ENCODE results near the gene KCNH4.
"Not testable (repeated sequence)": the region's sequence is repeated elsewhere in the genome, so short reads cannot be mapped to it uniquely, and the experiment has no call there.

KCNH4 gene

GRCh38 chr17:42143138-42143537 lies 37.8 kb downstream of the KCNH4 start:
- not testable (repeated sequence) for H3K4me3 ChIP-seq (ENCODE audit: low read depth in 1 of 2, low read length in 2 of 2); H3K27ac ChIP-seq (ENCODE audit: low read length); H3K9me3 ChIP-seq (ENCODE audit: control insufficient read depth in 1 of 2, low read length in 2 of 2); H3K27me3 ChIP-seq (ENCODE audit: low read depth, low read length)
- Histone ChIP-seq H3K4me1 (ENCODE audit: control insufficient read depth in 1 of 2, insufficient read depth in 2 of 2, low read length in 2 of 2) (peaks cover 11 to 23% of the 10 kb centered on the region in 2 donors), H3K36me3 (ENCODE audit: control insufficient read depth in 1 of 2, insufficient read depth in 2 of 2, low read length in 2 of 2) (peaks cover 5 to 11% of the 10 kb centered on the region in 2 donors)

- no peaks in the 10 kb centered on the region for H3K9me3 ChIP-seq (ENCODE audit: control insufficient read depth in 1 of 2, low read length in 2 of 2)
- peaks cover 5 to 11% of the 10 kb centered on the region in 2 donors for H3K36me3 ChIP-seq (ENCODE audit: control insufficient read depth in 1 of 2, insufficient read depth in 2 of 2, low read length in 2 of 2)
- H3K4me3 ChIP-seq (ENCODE audit: low read depth in 1 of 2, low read length in 2 of 2) = no peak overlapping the region
- no peak overlapping the region for H3K27ac ChIP-seq (ENCODE audit: low read length)
- H3K27me3 ChIP-seq (ENCODE audit: low read depth, low read length) = no peaks in the 10 kb centered on the region
- peaks cover 14 to 27% of the 10 kb centered on the region in 2 donors for H3K4me1 ChIP-seq (ENCODE audit: control insufficient read depth in 1 of 2, insufficient read depth in 2 of 2, low read length in 2 of 2)
Observed at GRCh38 chr17:42142371-42142896, 38.5 kb downstream of the KCNH4 start.

- Histone ChIP-seq H3K4me1 (ENCODE audit: control insufficient read depth in 1 of 2, insufficient read depth in 2 of 2, low read length in 2 of 2) (peaks cover 14 to 33% of the 10 kb centered on the region in 2 donors), H3K27me3 (ENCODE audit: low read depth, low read length) (no peaks in the 10 kb centered on the region), H3K36me3 (ENCODE audit: control insufficient read depth in 1 of 2, insufficient read depth in 2 of 2, low read length in 2 of 2) (peaks cover 5 to 8% of the 10 kb centered on the region in 2 donors), H3K27ac (ENCODE audit: low read length) (no peak overlapping the region), H3K9me3 (ENCODE audit: control insufficient read depth in 1 of 2, low read length in 2 of 2) (no peaks in the 10 kb centered on the region), H3K4me3 (ENCODE audit: low read depth in 1 of 2, low read length in 2 of 2) (no peak overlapping the region)
Observed at GRCh38 chr17:42141382-42141781, 39.6 kb downstream of the KCNH4 start.

GRCh38 chr17:42140690-42141089 lies 40.3 kb downstream of the KCNH4 start:
- H3K27ac ChIP-seq (ENCODE audit: low read length); H3K36me3 ChIP-seq (ENCODE audit: control insufficient read depth in 1 of 2, insufficient read depth in 2 of 2, low read length in 2 of 2); H3K9me3 ChIP-seq (ENCODE audit: control insufficient read depth in 1 of 2, low read length in 2 of 2); H3K27me3 ChIP-seq (ENCODE audit: low read depth, low read length); H3K4me3 ChIP-seq (ENCODE audit: low read depth in 1 of 2, low read length in 2 of 2): not testable (repeated sequence)
- H3K4me1 ChIP-seq (ENCODE audit: control insufficient read depth in 1 of 2, insufficient read depth in 2 of 2, low read length in 2 of 2) = peaks cover 15 to 40% of the 10 kb centered on the region in 2 donors

GRCh38 chr17:42138749-42139492 lies 42.0 kb downstream of the KCNH4 start:
- Histone ChIP-seq H3K27me3 (ENCODE audit: low read depth, low read length) (no peaks in the 10 kb centered on the region), H3K4me1 (ENCODE audit: control insufficient read depth in 1 of 2, insufficient read depth in 2 of 2, low read length in 2 of 2) (peaks cover 21 to 49% of the 10 kb centered on the region in 2 donors), H3K4me3 (ENCODE audit: low read depth in 1 of 2, low read length in 2 of 2) (no peak overlapping the region), H3K36me3 (ENCODE audit: control insufficient read depth in 1 of 2, insufficient read depth in 2 of 2, low read length in 2 of 2) (peaks cover 3 to 5% of the 10 kb centered on the region in 2 donors), H3K27ac (ENCODE audit: low read length) (no peak overlapping the region), H3K9me3 (ENCODE audit: control insufficient read depth in 1 of 2, low read length in 2 of 2) (no peaks in the 10 kb centered on the region)

GRCh38 chr17:42136654-42137051 lies 44.3 kb downstream of the KCNH4 start:
- H3K4me3 ChIP-seq (ENCODE audit: low read depth in 1 of 2, low read length in 2 of 2) = peak overlapping the region in 1 of 2 donors; percentile 5
- no peaks in the 10 kb centered on the region for H3K27me3 ChIP-seq (ENCODE audit: low read depth, low read length)
- H3K4me1 ChIP-seq (ENCODE audit: control insufficient read depth in 1 of 2, insufficient read depth in 2 of 2, low read length in 2 of 2) = peaks cover 35 to 55% of the 10 kb centered on the region in 2 donors
- H3K27ac ChIP-seq (ENCODE audit: low read length) = peak overlapping the region; percentile 66
- H3K9me3 ChIP-seq (ENCODE audit: control insufficient read depth in 1 of 2, low read length in 2 of 2) = no peaks in the 10 kb centered on the region
- peaks cover 3 to 5% of the 10 kb centered on the region in 2 donors for H3K36me3 ChIP-seq (ENCODE audit: control insufficient read depth in 1 of 2, insufficient read depth in 2 of 2, low read length in 2 of 2)

- peak overlapping the region; percentile 66 for H3K27ac ChIP-seq (ENCODE audit: low read length)
- H3K4me3 ChIP-seq (ENCODE audit: low read depth in 1 of 2, low read length in 2 of 2) = peak overlapping the region in 1 of 2 donors; percentile 5
Observed at GRCh38 chr17:42135664-42136653, 45.0 kb downstream of the KCNH4 start.

GRCh38 chr17:42135151-42135550 lies 45.8 kb downstream of the KCNH4 start:
- no peaks in the 10 kb centered on the region for H3K9me3 ChIP-seq (ENCODE audit: control insufficient read depth in 1 of 2, low read length in 2 of 2)
- H3K4me1 ChIP-seq (ENCODE audit: control insufficient read depth in 1 of 2, insufficient read depth in 2 of 2, low read length in 2 of 2) = peaks cover 35 to 55% of the 10 kb centered on the region in 2 donors
- no peak overlapping the region for H3K4me3 ChIP-seq (ENCODE audit: low read depth in 1 of 2, low read length in 2 of 2)
- H3K27ac ChIP-seq (ENCODE audit: low read length) = peak overlapping the region; percentile 66
- peaks cover 4 to 8% of the 10 kb centered on the region in 2 donors for H3K36me3 ChIP-seq (ENCODE audit: control insufficient read depth in 1 of 2, insufficient read depth in 2 of 2, low read length in 2 of 2)
- no peaks in the 10 kb centered on the region for H3K27me3 ChIP-seq (ENCODE audit: low read depth, low read length)

More at GRCh38 chr17:42135664-42136653, 45.0 kb downstream of the KCNH4 start:
- Histone ChIP-seq H3K4me1 (ENCODE audit: control insufficient read depth in 1 of 2, insufficient read depth in 2 of 2, low read length in 2 of 2) (peaks cover 35 to 55% of the 10 kb centered on the region in 2 donors), H3K36me3 (ENCODE audit: control insufficient read depth in 1 of 2, insufficient read depth in 2 of 2, low read length in 2 of 2) (peaks cover 3 to 4% of the 10 kb centered on the region in 2 donors), H3K27me3 (ENCODE audit: low read depth, low read length) (no peaks in the 10 kb centered on the region), H3K9me3 (ENCODE audit: control insufficient read depth in 1 of 2, low read length in 2 of 2) (no peaks in the 10 kb centered on the region)

GRCh38 chr17:42133461-42134041 lies 47.4 kb downstream of the KCNH4 start:
- Histone ChIP-seq H3K36me3 (ENCODE audit: control insufficient read depth in 1 of 2, insufficient read depth in 2 of 2, low read length in 2 of 2) (peaks cover 17 to 24% of the 10 kb centered on the region in 2 donors), H3K27me3 (ENCODE audit: low read depth, low read length) (no peaks in the 10 kb centered on the region), H3K27ac (ENCODE audit: low read length) (peak overlapping the region; percentile 52), H3K4me1 (ENCODE audit: control insufficient read depth in 1 of 2, insufficient read depth in 2 of 2, low read length in 2 of 2) (peaks cover 28 to 52% of the 10 kb centered on the region in 2 donors), H3K9me3 (ENCODE audit: control insufficient read depth in 1 of 2, low read length in 2 of 2) (no peaks in the 10 kb centered on the region), H3K4me3 (ENCODE audit: low read depth in 1 of 2, low read length in 2 of 2) (no peak overlapping the region)

- H3K4me1 ChIP-seq (ENCODE audit: control insufficient read depth in 1 of 2, insufficient read depth in 2 of 2, low read length in 2 of 2) = peaks cover 22 to 46% of the 10 kb centered on the region in 2 donors
- no peaks in the 10 kb centered on the region for H3K9me3 ChIP-seq (ENCODE audit: control insufficient read depth in 1 of 2, low read length in 2 of 2)
- H3K27me3 ChIP-seq (ENCODE audit: low read depth, low read length) = no peaks in the 10 kb centered on the region
- peak overlapping the region; percentile 52 for H3K27ac ChIP-seq (ENCODE audit: low read length)
- no peak overlapping the region for H3K4me3 ChIP-seq (ENCODE audit: low read depth in 1 of 2, low read length in 2 of 2)
- peaks cover 24 to 30% of the 10 kb centered on the region in 2 donors for H3K36me3 ChIP-seq (ENCODE audit: control insufficient read depth in 1 of 2, insufficient read depth in 2 of 2, low read length in 2 of 2)
Observed at GRCh38 chr17:42132941-42133340, 48.0 kb downstream of the KCNH4 start.
